ENCODE data around the gene HSPG2. TPM values are rescaled to one million over a fixed set of nuclear protein-coding genes. Genes with fewer than 3 reads are reported as not detected.
"Not testable (repeated sequence)": the region's sequence is repeated elsewhere in the genome, so short reads cannot be mapped to it uniquely, and the experiment has no call there.

HSPG2 gene
- total and polyA plus RNA-seq, 2 of the 13 experiments (the other 11 are each of a cell fraction or from before 2014, with no cell fraction given) = 9.1 to 13.1 TPM

DNA sequence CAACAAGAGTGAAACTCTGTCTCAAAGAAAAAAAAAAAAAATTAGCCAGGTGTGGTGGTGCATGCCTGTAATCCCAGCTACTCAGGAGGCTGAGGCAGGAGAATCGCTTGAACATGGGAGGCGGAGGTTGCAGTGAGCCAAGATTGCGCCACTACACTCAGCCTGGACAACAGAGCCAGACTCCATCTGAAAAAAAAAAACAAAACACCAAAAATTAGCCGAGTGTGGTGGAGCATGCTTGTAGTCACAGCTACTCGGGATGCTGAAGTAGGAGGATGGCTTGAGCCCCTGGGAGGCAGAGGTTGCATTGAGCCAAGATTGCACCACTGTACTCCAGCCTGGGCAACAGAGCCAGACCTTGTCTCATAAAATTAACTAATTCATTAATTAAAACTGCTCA, 160.2 kb downstream of the HSPG2 start:
- H2AFZ ChIP-seq (ENCODE audit: low read length); FAIRE-seq; DNase-seq (ENCODE audit: low spot score); H3K9ac ChIP-seq (ENCODE audit: insufficient read depth, low read depth, low read length); BruUV-seq (replicated peaks); H3K27me3 ChIP-seq (ENCODE audit: control insufficient read depth in 1 of 2, insufficient read depth in 2 of 2, low read length in 2 of 2); H3K36me3 ChIP-seq (replicated peaks in 1 of 2; ENCODE audit: control insufficient read depth in 1 of 2, insufficient read depth in 2 of 2, low read length in 2 of 2); H3K9me3 ChIP-seq (ENCODE audit: low read length); ATAC-seq; in situ Hi-C loops (cut with HindIII; ENCODE audit: extremely low pct_ligation_motif_present, low pct_unique_long_range_greater_than_20kb); H3K27ac ChIP-seq (ENCODE audit: extremely low read length, insufficient read depth, low read length); CTCF ChIA-PET (ENCODE audit: low intra/inter-chr PET ratio, low total read pairs); H3K4me2 ChIP-seq (ENCODE audit: low read depth, low read length); intact Hi-C loops (cut with micrococcal nuclease; ENCODE audit: unreplicated experiment); H3K4me3 ChIP-seq (replicated peaks in 1 of 3; ENCODE audit: insufficient read depth in 1 of 3, low read depth in 2 of 3, low read length in 3 of 3): not testable (repeated sequence)
- H3K79me2 ChIP-seq (ENCODE audit: insufficient read depth, low read length) = peaks cover 83% of the 10 kb centered on the region
- peaks cover 52% of the 10 kb centered on the region for H4K20me1 ChIP-seq (ENCODE audit: insufficient read depth, low read length)
- POLR2A ChIA-PET = interaction anchor here (1.0 kb wide), 1 partner anchor 107 kb away, joined by 4 read pairs; the partner anchor contains the start of gene RAP1GAP
- TF ChIP-seq ZNF121 (CRISPR knock-in tag; IDR thresholded peaks at IDR 0.05) = peak; percentile 91
- WGBS (ENCODE audit: low lambda C conversion rate) = 78% methylated on average over 5 of the region's 5 CpGs
- peaks cover 52% of the 10 kb centered on the region for H3K4me1 ChIP-seq (ENCODE audit: insufficient read depth, low read length)

DNA sequence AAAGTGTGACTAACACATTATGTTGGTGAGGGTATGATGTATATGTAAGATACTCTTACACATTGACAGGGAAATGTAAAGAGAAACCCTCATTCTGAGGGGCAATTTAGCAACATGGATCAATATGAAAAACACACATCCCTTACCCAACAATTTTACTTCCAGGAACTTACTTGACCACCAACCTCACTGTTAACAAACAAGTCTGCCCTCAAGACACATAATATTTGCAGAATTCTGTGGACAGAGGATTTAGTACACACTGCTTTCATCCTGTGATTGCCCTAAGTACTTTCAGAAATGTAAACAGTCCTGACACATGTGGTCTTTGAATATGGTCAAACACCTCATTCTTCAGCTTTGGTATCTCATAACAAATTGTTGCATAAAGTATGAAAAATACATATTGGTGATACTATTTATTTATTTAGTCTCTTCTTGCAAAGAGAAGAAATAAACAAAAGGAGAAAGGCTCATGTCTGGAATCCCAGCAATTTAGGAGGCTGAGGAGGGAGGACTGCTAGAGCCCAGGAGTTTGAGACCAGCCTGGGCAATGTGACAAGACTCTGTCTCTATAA, 161.0 kb downstream of the HSPG2 start:
- peaks cover 58% of the 10 kb centered on the region for H4K20me1 ChIP-seq (ENCODE audit: insufficient read depth, low read length)
- DNase-seq (ENCODE audit: low spot score) (peak; percentile 89), ATAC-seq (peak; percentile 77), FAIRE-seq (peak; percentile 88)
- no TSS peak for BruUV-seq (replicated peaks)
- H3K27ac ChIP-seq (ENCODE audit: extremely low read length, insufficient read depth, low read length) = no peak overlapping the region
- peaks cover 52% of the 10 kb centered on the region for H3K4me1 ChIP-seq (ENCODE audit: insufficient read depth, low read length)
- no peak overlapping the region for H2AFZ ChIP-seq (ENCODE audit: low read length)
- POLR2A ChIA-PET = interaction anchor here (1.0 kb wide), 1 partner anchor 107 kb away, joined by 4 read pairs; the partner anchor contains the start of gene RAP1GAP
- CTCF ChIA-PET (ENCODE audit: low intra/inter-chr PET ratio, low total read pairs) = no interaction called here
- 0 out of 5 replicates have a peak, but pooled peaks cover 0 to 3% of the 10 kb centered on the region in 2 experiments for H3K36me3 ChIP-seq (replicated peaks in 1 of 2; ENCODE audit: control insufficient read depth in 1 of 2, insufficient read depth in 2 of 2, low read length in 2 of 2)
- H3K79me2 ChIP-seq (ENCODE audit: insufficient read depth, low read length) = peaks cover 79% of the 10 kb centered on the region
- H3K4me2 ChIP-seq (ENCODE audit: low read depth, low read length) = peak overlapping the region; percentile 20; the same call in 1 of the 2 replicates
- intact Hi-C loops (cut with micrococcal nuclease; ENCODE audit: unreplicated experiment) = no loop called here
- in situ Hi-C loops (cut with HindIII; ENCODE audit: extremely low pct_ligation_motif_present, low pct_unique_long_range_greater_than_20kb) = no loop called here
- no peak overlapping the region for H3K9ac ChIP-seq (ENCODE audit: insufficient read depth, low read depth, low read length)
- no peak overlapping the region for H3K4me3 ChIP-seq (replicated peaks in 1 of 3; ENCODE audit: insufficient read depth in 1 of 3, low read depth in 2 of 3, low read length in 3 of 3)
- H3K9me3 ChIP-seq (ENCODE audit: low read length) = no peaks in the 10 kb centered on the region
- no peaks in the 10 kb centered on the region for H3K27me3 ChIP-seq (ENCODE audit: control insufficient read depth in 1 of 2, insufficient read depth in 2 of 2, low read length in 2 of 2)
- TF ChIP-seq SAP130 (CRISPR knock-in tag; IDR thresholded peaks at IDR 0.05; ENCODE audit: low read depth) (peak; percentile 72; the same call in 1 of the 2 replicates), ZNF782 (CRISPR knock-in tag; IDR thresholded peaks at IDR 0.05; ENCODE audit: borderline replicate concordance) (no peak), IRF2 (CRISPR knock-in tag; IDR thresholded peaks at IDR 0.05) (peak; percentile 77), MED1 (CRISPR knock-in tag; IDR thresholded peaks at IDR 0.05) (peak; percentile 74), NR2F1 (CRISPR knock-in tag; IDR thresholded peaks at IDR 0.05) (peak; percentile 74 to 76), HMGA1 (CRISPR knock-in tag; conservative IDR thresholded peaks at IDR 0.05) (no peak), TGIF2 (CRISPR knock-in tag; IDR thresholded peaks at IDR 0.05) (no peak), NR2F2 (IDR thresholded peaks at IDR 0.05; ENCODE audit: borderline replicate concordance, low read depth) (peak; percentile 91), RAD21 (CRISPR knock-in tag; IDR thresholded peaks at IDR 0.05) (no peak), ZNF101 (CRISPR knock-in tag; IDR thresholded peaks at IDR 0.05; ENCODE audit: borderline replicate concordance, low read depth) (no peak)
- TF ChIP-seq, protein P1, sequence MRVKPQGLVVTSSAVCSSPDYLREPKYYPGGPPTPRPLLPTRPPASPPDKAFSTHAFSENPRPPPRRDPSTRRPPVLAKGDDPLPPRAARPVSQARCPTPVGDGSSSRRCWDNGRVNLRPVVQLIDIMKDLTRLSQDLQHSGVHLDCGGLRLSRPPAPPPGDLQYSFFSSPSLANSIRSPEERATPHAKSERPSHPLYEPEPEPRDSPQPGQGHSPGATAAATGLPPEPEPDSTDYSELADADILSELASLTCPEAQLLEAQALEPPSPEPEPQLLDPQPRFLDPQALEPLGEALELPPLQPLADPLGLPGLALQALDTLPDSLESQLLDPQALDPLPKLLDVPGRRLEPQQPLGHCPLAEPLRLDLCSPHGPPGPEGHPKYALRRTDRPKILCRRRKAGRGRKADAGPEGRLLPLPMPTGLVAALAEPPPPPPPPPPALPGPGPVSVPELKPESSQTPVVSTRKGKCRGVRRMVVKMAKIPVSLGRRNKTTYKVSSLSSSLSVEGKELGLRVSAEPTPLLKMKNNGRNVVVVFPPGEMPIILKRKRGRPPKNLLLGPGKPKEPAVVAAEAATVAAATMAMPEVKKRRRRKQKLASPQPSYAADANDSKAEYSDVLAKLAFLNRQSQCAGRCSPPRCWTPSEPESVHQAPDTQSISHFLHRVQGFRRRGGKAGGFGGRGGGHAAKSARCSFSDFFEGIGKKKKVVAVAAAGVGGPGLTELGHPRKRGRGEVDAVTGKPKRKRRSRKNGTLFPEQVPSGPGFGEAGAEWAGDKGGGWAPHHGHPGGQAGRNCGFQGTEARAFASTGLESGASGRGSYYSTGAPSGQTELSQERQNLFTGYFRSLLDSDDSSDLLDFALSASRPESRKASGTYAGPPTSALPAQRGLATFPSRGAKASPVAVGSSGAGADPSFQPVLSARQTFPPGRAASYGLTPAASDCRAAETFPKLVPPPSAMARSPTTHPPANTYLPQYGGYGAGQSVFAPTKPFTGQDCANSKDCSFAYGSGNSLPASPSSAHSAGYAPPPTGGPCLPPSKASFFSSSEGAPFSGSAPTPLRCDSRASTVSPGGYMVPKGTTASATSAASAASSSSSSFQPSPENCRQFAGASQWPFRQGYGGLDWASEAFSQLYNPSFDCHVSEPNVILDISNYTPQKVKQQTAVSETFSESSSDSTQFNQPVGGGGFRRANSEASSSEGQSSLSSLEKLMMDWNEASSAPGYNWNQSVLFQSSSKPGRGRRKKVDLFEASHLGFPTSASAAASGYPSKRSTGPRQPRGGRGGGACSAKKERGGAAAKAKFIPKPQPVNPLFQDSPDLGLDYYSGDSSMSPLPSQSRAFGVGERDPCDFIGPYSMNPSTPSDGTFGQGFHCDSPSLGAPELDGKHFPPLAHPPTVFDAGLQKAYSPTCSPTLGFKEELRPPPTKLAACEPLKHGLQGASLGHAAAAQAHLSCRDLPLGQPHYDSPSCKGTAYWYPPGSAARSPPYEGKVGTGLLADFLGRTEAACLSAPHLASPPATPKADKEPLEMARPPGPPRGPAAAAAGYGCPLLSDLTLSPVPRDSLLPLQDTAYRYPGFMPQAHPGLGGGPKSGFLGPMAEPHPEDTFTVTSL (CRISPR knock-in tag; IDR thresholded peaks at IDR 0.05; ENCODE audit: borderline replicate concordance) = peak; percentile 82; the same call in 1 of the 2 replicates
